GM08714 (cell line): ENCODE results near the gene FGGY.

Source experiments
- H3K4me3 ChIP-seq: fragments of 200-500 bp; sonication (Bioruptor generic); 2 replicates; pipeline ENCODE4 v1.5.1; 2014; ENCODE audit warnings: mild to moderate bottlenecking, low read length, inconsistent platforms
- ZNF274 ChIP-seq: IDR thresholded peaks from 2 replicates; pipeline ENCODE4 v1.6.1; 2012; ENCODE audit warnings: mild to moderate bottlenecking, low read depth, low read length

FGGY gene

DNA sequence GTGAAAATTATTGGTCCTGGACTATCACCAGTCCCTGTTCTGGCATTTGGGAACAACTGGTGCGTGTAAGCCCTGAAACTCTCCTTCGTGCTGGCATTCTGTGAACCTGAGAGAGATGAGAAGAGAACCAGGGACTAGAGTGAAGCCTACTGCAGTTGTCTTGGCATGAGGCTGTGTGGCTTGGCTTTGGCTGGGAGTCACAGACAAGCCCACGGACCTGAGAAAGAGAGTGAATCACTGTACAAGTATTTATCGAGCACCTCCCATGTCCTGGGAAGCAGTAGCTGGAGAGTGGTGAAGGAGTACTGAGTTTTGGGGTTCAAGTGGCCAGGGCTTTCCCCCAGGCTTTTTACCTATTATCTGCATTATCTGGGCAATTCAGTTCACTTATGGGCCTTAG lies 63.3 kb downstream of the FGGY start:
- no peak for TF ChIP-seq ZNF274
- H3K4me3 ChIP-seq, result no peak overlapping the region

- no peak for TF ChIP-seq ZNF274
Measured at GRCh38 chr1:59360729-59361128, 63.8 kb downstream of the FGGY start.

DNA sequence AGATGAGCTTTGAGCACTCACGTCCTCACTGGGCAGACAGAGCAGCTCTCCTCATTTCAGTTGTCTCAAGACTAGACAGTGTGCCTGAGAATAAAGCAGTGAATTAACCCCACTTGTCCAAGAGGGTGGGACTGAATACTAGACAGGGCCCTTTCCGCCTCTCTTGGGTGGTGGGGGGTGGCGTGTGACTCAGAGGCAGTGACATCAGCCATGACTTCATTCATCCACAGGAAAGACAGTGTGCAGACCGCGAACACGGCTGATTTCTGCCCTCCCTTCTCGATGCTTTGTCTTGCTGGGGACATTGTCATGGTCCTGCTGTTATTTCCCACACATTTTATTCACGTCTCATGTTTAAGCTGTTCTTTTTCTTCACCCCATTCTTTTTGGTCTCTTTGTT lies 64.9 kb downstream of the FGGY start:
- no peak overlapping the region for H3K4me3 ChIP-seq
- no peak for TF ChIP-seq ZNF274

More at GRCh38 chr1:59360729-59361128, 63.8 kb downstream of the FGGY start:
- no peak overlapping the region for H3K4me3 ChIP-seq

DNA sequence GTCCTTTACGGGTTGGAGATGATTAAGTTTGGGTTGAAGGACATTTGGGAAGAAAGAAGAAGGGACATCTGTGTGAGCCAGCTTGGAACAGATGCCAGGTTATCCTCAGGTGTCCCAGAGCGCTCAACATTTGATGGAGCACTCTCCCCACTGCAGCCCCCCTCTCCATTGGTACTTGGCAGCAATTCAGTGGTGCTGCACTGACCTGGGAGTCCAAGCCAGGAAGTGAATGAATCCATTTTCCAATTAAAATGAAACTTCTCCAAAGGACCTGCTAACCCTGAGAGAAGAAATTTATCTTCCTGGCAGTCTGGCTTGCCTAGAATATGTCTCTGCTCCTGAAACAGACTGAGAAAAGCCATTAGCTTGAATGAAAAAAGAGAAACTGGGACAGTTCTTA lies 67.1 kb downstream of the FGGY start:
- H3K4me3 ChIP-seq, result no peak overlapping the region
- TF ChIP-seq ZNF274, result no peak

- no peak for TF ChIP-seq ZNF274
- no peak overlapping the region for H3K4me3 ChIP-seq
Measured at GRCh38 chr1:59366346-59366745, 69.5 kb downstream of the FGGY start.

GRCh38 chr1:59367301-59368007 lies 70.6 kb downstream of the FGGY start:
- no peak for TF ChIP-seq ZNF274
- no peak overlapping the region for H3K4me3 ChIP-seq

GRCh38 chr1:59368008-59368670 lies 71.2 kb downstream of the FGGY start:
- no peak overlapping the region for H3K4me3 ChIP-seq
- TF ChIP-seq ZNF274, result no peak

GRCh38 chr1:59375321-59376220 lies 78.7 kb downstream of the FGGY start:
- TF ChIP-seq ZNF274, result no peak
- H3K4me3 ChIP-seq, result no peak overlapping the region

- no peak for TF ChIP-seq ZNF274
Measured at GRCh38 chr1:59377350-59377904, 80.5 kb downstream of the FGGY start.

DNA sequence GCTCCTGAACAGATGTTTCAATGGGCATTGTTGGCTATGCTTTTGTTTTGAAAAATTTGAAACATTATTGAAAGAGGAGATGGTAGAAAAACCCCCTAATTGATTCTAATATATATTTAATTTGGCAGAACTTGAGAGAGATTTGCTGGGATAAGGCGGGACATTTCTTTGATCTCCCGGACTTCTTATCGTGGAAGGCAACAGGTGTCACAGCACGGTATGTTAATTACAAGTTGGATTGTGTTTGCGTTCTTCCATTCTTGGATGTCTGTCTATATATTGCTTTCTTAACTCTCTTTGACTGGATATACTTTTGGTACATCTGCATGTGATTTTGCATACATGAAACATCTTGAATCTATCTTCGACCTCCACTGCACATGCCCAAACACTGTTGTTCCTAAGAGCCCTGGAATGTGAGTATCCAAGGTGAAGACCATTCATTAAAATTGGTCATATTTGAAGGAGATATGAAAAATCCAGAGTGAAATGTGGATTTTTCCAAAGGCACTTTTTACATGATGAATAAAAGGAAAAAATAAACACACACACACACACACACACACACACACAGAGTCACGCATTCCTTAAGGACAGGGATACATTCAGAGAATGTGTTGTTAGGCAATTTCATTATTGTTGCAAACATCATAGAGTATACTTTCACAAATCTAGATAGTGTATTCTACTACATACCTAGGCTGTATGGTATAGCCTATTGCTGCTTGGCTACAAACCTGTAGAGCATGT lies 81.9 kb downstream of the FGGY start:
- no peak overlapping the region for H3K4me3 ChIP-seq
- no peak for TF ChIP-seq ZNF274

More at GRCh38 chr1:59377350-59377904, 80.5 kb downstream of the FGGY start:
- no peak overlapping the region for H3K4me3 ChIP-seq

GRCh38 chr1:59379371-59379728 lies 82.5 kb downstream of the FGGY start:
- H3K4me3 ChIP-seq, result no peak overlapping the region
- no peak for TF ChIP-seq ZNF274

GRCh38 chr1:59383963-59384362 lies 87.1 kb downstream of the FGGY start:
- no peak for TF ChIP-seq ZNF274
- no peak overlapping the region for H3K4me3 ChIP-seq

GRCh38 chr1:59384443-59384842 lies 87.5 kb downstream of the FGGY start:
- no peak overlapping the region for H3K4me3 ChIP-seq
- TF ChIP-seq ZNF274, result no peak

GRCh38 chr1:59388191-59388590 lies 91.3 kb downstream of the FGGY start:
- H3K4me3 ChIP-seq, result no peak overlapping the region
- TF ChIP-seq ZNF274, result no peak
